ENCODE measurements around the gene NXT2. TPM values are rescaled to one million over a fixed set of nuclear protein-coding genes. Genes with fewer than 3 reads are reported as not detected.
A peak's percentile ranks its signal among the peaks of the same experiment; 100 is the strongest.

The NXT2 gene
- total RNA-seq (10 to 100 TPM; 10.5 to 10.7 TPM), polyA plus RNA-seq (ENCODE audit: insufficient read length in 6 of 6) (10 to 100 TPM; 21.1 to 27.5 (median 22.0) TPM)
- long read RNA-seq, donor 1, transcript NXT2-203 (4 exons, 2,562 nt) = major isoform, 22 of 30 reads
- long read RNA-seq, donor 1, transcript NXT2-202 (4 exons, 1,085 nt) = minor isoform, 8 of 30 reads
- long read RNA-seq, donor 1, partial matches to known transcripts = 0 of 30 reads
- long read RNA-seq, donor 1, other reads (novel, unspliced or antisense) = 0 of 30 reads
- long read RNA-seq, donor 2, transcript NXT2-202 (4 exons, 1,085 nt) = minor isoform, 6 of 15 reads
- long read RNA-seq, donor 2, transcript NXT2-203 (4 exons, 2,562 nt) = major isoform, 8 of 15 reads
- long read RNA-seq, donor 2, partial matches to known transcripts = 0 of 15 reads
- long read RNA-seq, donor 2, other reads (novel, unspliced or antisense) = 0 of 15 reads
- long read RNA-seq, donor 3, transcript NXT2-203 (4 exons, 2,562 nt) = major isoform, 7 of 11 reads
- long read RNA-seq, donor 3, partial matches to known transcripts = 0 of 11 reads
- long read RNA-seq, donor 3, other reads (novel, unspliced or antisense) = 0 of 11 reads
- long read RNA-seq, donor 4, partial matches to known transcripts = 0 of 2 reads
- long read RNA-seq, donor 4, other reads (novel, unspliced or antisense) = 1 of 2 reads
- long read RNA-seq, donor 5, transcript NXT2-202 (4 exons, 1,085 nt) = minor isoform, 6 of 14 reads
- long read RNA-seq, donor 5, transcript NXT2-203 (4 exons, 2,562 nt) = major isoform, 8 of 14 reads
- long read RNA-seq, donor 5, partial matches to known transcripts = 0 of 14 reads
- long read RNA-seq, donor 5, other reads (novel, unspliced or antisense) = 0 of 14 reads
- long read RNA-seq, donor 6, transcript NXT2-203 (4 exons, 2,562 nt) = major isoform, 8 of 12 reads
- long read RNA-seq, donor 6, partial matches to known transcripts = 0 of 12 reads
- long read RNA-seq, donor 6, other reads (novel, unspliced or antisense) = 0 of 12 reads
- long read RNA-seq, donor 7, transcript NXT2-203 (4 exons, 2,562 nt) = major isoform, 7 of 11 reads
- long read RNA-seq, donor 7, partial matches to known transcripts = 0 of 11 reads
- long read RNA-seq, donor 7, other reads (novel, unspliced or antisense) = 0 of 11 reads
- long read RNA-seq, donor 8, transcript NXT2-203 (4 exons, 2,562 nt) = major isoform, 5 of 9 reads
- long read RNA-seq, donor 8, partial matches to known transcripts = 0 of 9 reads
- long read RNA-seq, donor 8, other reads (novel, unspliced or antisense) = 0 of 9 reads
- long read RNA-seq, donor 9 = 0 reads
- long read RNA-seq, donor 10 = 0 reads
- long read RNA-seq, donor 11, transcript NXT2-202 (4 exons, 1,085 nt) = major isoform, 9 of 13 reads
- long read RNA-seq, donor 11, partial matches to known transcripts = 0 of 13 reads
- long read RNA-seq, donor 11, other reads (novel, unspliced or antisense) = 0 of 13 reads
- long read RNA-seq, donor 12, transcript NXT2-203 (4 exons, 2,562 nt) = major isoform, 5 of 6 reads
- long read RNA-seq, donor 12, partial matches to known transcripts = 0 of 6 reads
- long read RNA-seq, donor 12, other reads (novel, unspliced or antisense) = 0 of 6 reads

DNA sequence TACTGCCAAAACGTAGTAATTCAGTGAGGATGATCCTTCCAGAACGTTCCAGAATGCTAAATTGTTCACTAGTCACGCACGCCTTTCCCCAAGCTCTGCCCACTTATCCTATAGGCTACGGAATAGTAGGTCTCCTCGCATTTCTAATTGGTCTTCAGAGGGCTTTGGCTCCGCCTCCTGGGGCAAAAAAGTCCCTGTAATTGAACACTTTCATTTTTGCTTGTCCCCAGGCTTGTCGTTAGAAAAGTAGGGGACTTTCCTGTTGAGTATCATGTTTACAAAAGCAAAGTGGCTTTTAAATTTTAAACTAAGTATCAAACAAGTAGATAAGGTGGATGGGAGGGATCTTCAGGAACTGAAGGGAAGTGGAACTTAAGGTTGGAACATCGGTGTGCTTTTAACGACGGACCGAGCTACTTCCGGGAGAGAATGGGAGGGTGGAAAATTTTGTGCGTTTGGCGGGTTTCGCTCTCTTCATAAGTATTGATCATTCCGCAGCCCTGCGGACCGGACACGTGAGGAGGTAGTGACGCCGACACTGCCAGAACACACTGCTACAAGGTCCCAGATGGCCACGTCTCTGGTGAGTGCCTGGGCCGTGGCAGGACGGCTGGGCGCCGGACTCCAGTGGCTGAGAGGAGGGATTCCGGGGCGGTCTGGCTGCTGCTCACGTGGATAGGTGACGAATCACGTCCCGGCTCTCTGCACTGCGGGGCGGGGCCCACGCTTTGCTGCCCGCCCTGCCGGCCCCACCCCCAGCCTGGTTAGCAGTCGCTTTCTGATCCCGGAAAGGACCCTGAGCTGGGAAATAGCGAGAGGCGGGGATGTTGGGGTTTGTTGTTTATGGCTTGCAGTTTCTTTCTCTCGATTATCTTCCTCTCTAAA, at the start of gene NXT2:
Gene NXT2 (plus strand): TSS at position 406 of the 885 bp plus-strand sequence. CDS start 163 bp downstream, at position 569.
- peak; percentile 99 for ATAC-seq
- DNase-seq = peak; percentile 86 to 94 (median 94)
- H3K9me3 ChIP-seq = no peaks in the 10 kb centered on the region
- TF ChIP-seq, protein P1, sequence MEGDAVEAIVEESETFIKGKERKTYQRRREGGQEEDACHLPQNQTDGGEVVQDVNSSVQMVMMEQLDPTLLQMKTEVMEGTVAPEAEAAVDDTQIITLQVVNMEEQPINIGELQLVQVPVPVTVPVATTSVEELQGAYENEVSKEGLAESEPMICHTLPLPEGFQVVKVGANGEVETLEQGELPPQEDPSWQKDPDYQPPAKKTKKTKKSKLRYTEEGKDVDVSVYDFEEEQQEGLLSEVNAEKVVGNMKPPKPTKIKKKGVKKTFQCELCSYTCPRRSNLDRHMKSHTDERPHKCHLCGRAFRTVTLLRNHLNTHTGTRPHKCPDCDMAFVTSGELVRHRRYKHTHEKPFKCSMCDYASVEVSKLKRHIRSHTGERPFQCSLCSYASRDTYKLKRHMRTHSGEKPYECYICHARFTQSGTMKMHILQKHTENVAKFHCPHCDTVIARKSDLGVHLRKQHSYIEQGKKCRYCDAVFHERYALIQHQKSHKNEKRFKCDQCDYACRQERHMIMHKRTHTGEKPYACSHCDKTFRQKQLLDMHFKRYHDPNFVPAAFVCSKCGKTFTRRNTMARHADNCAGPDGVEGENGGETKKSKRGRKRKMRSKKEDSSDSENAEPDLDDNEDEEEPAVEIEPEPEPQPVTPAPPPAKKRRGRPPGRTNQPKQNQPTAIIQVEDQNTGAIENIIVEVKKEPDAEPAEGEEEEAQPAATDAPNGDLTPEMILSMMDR (IDR thresholded peaks at IDR 0.05) = no peak
- no peaks in the 10 kb centered on the region for H3K4me1 ChIP-seq
- H3K36me3 ChIP-seq = no peaks in the 10 kb centered on the region
- intact Hi-C loops (cut with DNase I) = no loop called here
- peak within 1 kb of the TSS; percentile 84 to 94 for H3K27ac ChIP-seq
- peak within 1 kb of the TSS; percentile 18 to 48 for H3K4me3 ChIP-seq
- H3K27me3 ChIP-seq = peaks cover 0 to 4% of the 10 kb centered on the region in 2 donors

DNA sequence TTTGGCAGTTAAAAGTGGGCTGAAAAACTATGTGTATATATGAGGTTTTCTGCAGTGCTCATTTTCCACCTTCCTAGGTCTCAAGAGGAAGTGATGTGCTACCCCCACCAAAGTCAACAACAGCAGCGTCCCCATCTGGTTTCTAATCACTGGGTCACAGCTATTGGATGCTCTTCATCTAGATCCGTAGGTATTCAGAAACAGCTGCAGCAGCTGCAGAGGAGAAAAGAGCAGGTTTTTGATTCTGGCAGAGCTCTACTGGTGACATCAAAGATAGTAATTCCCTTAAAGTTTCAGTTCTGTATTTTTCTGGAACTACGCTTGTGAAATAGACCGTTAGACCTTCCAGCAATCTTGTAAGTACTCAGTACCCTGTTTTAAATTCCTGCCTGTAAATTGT, 49.0 kb upstream of the NXT2 start:
- TF ChIP-seq, protein P1 (IDR thresholded peaks at IDR 0.05) = no peak
- no peaks in the 10 kb centered on the region for H3K9me3 ChIP-seq
- no peak overlapping the region for H3K4me3 ChIP-seq
- DNase-seq = no peak
- peaks cover 0 to 11% of the 10 kb centered on the region in 2 donors for H3K27me3 ChIP-seq
- intact Hi-C loops (cut with DNase I) = loop anchor here in 1 of 2 donors (5.0 kb wide), 1 partner anchor 145 kb away; no protein-coding TSS in a partner anchor
- no peaks in the 10 kb centered on the region for H3K36me3 ChIP-seq
- H3K27ac ChIP-seq = no peak overlapping the region
- no peak for ATAC-seq
- H3K4me1 ChIP-seq = no peaks in the 10 kb centered on the region

DNA sequence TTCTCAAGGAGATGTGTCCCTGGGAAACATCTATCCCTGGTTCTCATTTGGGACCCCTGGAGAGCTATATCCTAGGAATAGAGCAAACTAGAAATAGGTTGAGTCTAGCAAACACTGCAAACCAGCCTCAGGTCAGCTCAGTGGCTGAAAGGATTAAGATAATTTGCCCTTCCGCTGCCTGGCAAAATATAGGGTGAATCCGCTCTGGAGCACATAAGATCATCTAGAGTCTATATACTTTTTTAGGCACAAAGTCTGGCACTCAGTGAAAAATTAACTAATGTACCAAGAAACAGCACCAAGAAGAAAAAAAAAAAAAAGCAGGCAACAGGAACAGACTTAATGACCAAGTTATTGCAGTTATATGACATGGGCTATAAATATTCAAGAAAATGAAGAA, 47.5 kb upstream of the NXT2 start:
- ATAC-seq (no peak), DNase-seq (no peak)
- intact Hi-C loops (cut with DNase I) = loop anchor here in 1 of 2 donors (5.0 kb wide), 1 partner anchor 143 kb away; no protein-coding TSS in a partner anchor
- Histone ChIP-seq H3K27me3 (no peaks in the 10 kb centered on the region), H3K27ac (no peak overlapping the region), H3K4me3 (no peak overlapping the region), H3K36me3 (no peaks in the 10 kb centered on the region), H3K9me3 (no peaks in the 10 kb centered on the region), H3K4me1 (no peaks in the 10 kb centered on the region)
- TF ChIP-seq, protein P1 (IDR thresholded peaks at IDR 0.05) = no peak

DNA sequence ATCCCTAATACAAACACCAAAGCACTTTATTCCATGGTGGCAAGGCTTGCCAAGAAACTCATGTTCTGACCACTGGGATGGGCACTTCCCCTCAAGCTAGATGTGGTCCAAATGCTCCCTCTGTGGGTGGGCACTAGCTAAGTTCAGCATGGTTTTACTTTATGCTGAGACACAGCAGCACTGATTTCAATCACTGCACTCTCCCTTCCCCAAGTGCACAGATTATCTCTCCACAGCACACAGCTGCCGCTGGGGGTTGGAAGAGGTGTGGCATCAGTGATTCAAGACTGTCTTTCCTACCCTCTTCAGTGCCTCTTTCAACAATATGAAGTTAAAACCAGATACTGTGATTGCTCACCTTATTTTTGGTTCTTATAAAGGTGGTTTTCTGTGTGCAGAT, 38.2 kb upstream of the NXT2 start:
- no peak overlapping the region for H3K4me3 ChIP-seq
- H3K4me1 ChIP-seq = no peaks in the 10 kb centered on the region
- no peaks in the 10 kb centered on the region for H3K9me3 ChIP-seq
- DNase-seq = no peak
- TF ChIP-seq, protein P1 (IDR thresholded peaks at IDR 0.05) = no peak
- H3K27me3 ChIP-seq = peaks cover 0 to 12% of the 10 kb centered on the region in 2 donors
- no peaks in the 10 kb centered on the region for H3K36me3 ChIP-seq
- H3K27ac ChIP-seq = no peak overlapping the region
- ATAC-seq = no peak
- intact Hi-C loops (cut with DNase I) = no loop called here
